Fibroblast of lung (primary cell): ENCODE measurements around the gene BORA. TPM values are rescaled to one million over a fixed set of nuclear protein-coding genes. Genes with fewer than 3 reads are reported as not detected.
A peak's percentile ranks its signal among the peaks of the same experiment; 100 is the strongest.

ENCODE experiments used
- DNase-seq, 2 donors: peaks; one replicate each; pipeline versions ENCODE4 v3.0.0 to v3.0.0-alpha.2; 2010; ENCODE audit warnings: low read depth in 2 of 2
- H2AFZ ChIP-seq: 2 replicates; pipeline ENCODE4 v1.5.1; 2012; ENCODE audit warnings: low read length, control low read depth, inconsistent platforms
- H3K27ac ChIP-seq: 2 replicates; pipeline ENCODE4 v1.5.1; 2011; ENCODE audit warnings: low read length, control low read depth; ENCODE audit not compliant: insufficient read depth
- H3K27me3 ChIP-seq: 2 replicates; pipeline ENCODE4 v1.5.1; 2011; ENCODE audit warnings: mild to moderate bottlenecking, low read length; ENCODE audit not compliant: control insufficient read depth, insufficient read depth
- H3K36me3 ChIP-seq: 2 replicates; pipeline ENCODE4 v1.5.1; 2011; ENCODE audit warnings: low read length; ENCODE audit not compliant: control insufficient read depth, insufficient read depth
- H3K4me1 ChIP-seq: 2 replicates; pipeline ENCODE4 v1.5.1; 2011; ENCODE audit warnings: low read length; ENCODE audit not compliant: control insufficient read depth, insufficient read depth; ENCODE audit errors: extremely low read depth
- H3K4me2 ChIP-seq: 2 replicates; pipeline ENCODE4 v1.5.1; 2011; ENCODE audit warnings: low read length, control low read depth; ENCODE audit not compliant: insufficient read depth; ENCODE audit errors: extremely low read depth
- H3K4me3 ChIP-seq, 4 experiments: fragments of 200-600 bp in 1 of 4; sonication (generic) in 1 of 4; replicated peaks in 1 of 4; 2 replicates each; pipeline ENCODE4 v1.5.1; 2011 to 2016; ENCODE audit warnings: low read length in 4 of 4, low read depth in 3 of 4, mild to moderate bottlenecking in 3 of 4, control low read depth in 2 of 4, inconsistent platforms in 1 of 4, mixed read lengths in 1 of 4; ENCODE audit not compliant: insufficient read depth in 1 of 4; ENCODE audit errors: control extremely low read depth in 1 of 4
- H3K79me2 ChIP-seq: 2 replicates; pipeline ENCODE4 v1.5.1; 2012; ENCODE audit warnings: mild to moderate bottlenecking, low read length, inconsistent platforms; ENCODE audit not compliant: control insufficient read depth, insufficient read depth
- H3K9ac ChIP-seq: 2 replicates; pipeline ENCODE4 v1.5.1; 2011; ENCODE audit warnings: mild to moderate bottlenecking, low read length, control low read depth; ENCODE audit not compliant: insufficient read depth
- H3K9me3 ChIP-seq: 2 replicates; pipeline ENCODE4 v1.5.1; 2012; ENCODE audit warnings: low read depth, low read length; ENCODE audit not compliant: control insufficient read depth, insufficient read depth
- H4K20me1 ChIP-seq: 2 replicates; pipeline ENCODE4 v1.5.1; 2011; ENCODE audit warnings: low read length; ENCODE audit not compliant: control insufficient read depth, insufficient read depth; ENCODE audit errors: extremely low read depth
- EZH2 ChIP-seq: IDR thresholded peaks from 2 replicates; pipeline ENCODE4 v1.5.1; 2012; ENCODE audit warnings: low read length, control low read depth, mild to moderate bottlenecking; ENCODE audit errors: missing control alignments
- polyA plus RNA-seq, 2 donors: library from polyadenylated mRNA; depleted of rRNA in 1 of 2; stranded (reverse) in 1 of 2; unstranded in 1 of 2; fragments of >200 nt; gene quantifications; 2 replicates each; pipeline ENCODE4 v1.2.1, GENCODE V29; 2011 to 2012; ENCODE audit warnings: missing spikeins in 1 of 2
- total RNA-seq: library from RNA; depleted of rRNA; stranded (reverse); fragments of >200 nt; gene quantifications from 2 replicates; pipeline ENCODE4 v1.2.1, GENCODE V29; 2014
- TF ChIP-seq, protein P1 (sequence below), 2 donors: IDR thresholded peaks in 1 of 2; conservative IDR thresholded peaks in 1 of 2; 1 replicate in 1 of 2; 2 replicates in 1 of 2; pipeline ENCODE4 v1.5.1; 2011 to 2012; ENCODE audit warnings: low read length in 2 of 2, control low read depth in 1 of 2, inconsistent platforms in 1 of 2, low read depth in 1 of 2, mild to moderate bottlenecking in 1 of 2

Gene BORA
- total and polyA plus RNA-seq, 2 donors (not counting 1 experiment from before 2014, with no cell fraction given): 2.0 to 4.8 TPM

GRCh38 chr13:72763411-72763810 is 35.7 kb downstream of the BORA start:
- H2AFZ ChIP-seq: no peak overlapping the region
- H3K4me2 ChIP-seq: no peak overlapping the region
- H3K4me1 ChIP-seq: no peaks in the 10 kb centered on the region
- DNase-seq: peak in 1 of 2 donors; percentile 1
- H3K27ac ChIP-seq: no peak overlapping the region
- H3K27me3 ChIP-seq: no peaks in the 10 kb centered on the region
- no peak overlapping the region for H3K4me3 ChIP-seq
- H3K79me2 ChIP-seq: no peaks in the 10 kb centered on the region
- no peaks in the 10 kb centered on the region for H3K9me3 ChIP-seq
- TF ChIP-seq EZH2: no peak
- TF ChIP-seq, protein P1, sequence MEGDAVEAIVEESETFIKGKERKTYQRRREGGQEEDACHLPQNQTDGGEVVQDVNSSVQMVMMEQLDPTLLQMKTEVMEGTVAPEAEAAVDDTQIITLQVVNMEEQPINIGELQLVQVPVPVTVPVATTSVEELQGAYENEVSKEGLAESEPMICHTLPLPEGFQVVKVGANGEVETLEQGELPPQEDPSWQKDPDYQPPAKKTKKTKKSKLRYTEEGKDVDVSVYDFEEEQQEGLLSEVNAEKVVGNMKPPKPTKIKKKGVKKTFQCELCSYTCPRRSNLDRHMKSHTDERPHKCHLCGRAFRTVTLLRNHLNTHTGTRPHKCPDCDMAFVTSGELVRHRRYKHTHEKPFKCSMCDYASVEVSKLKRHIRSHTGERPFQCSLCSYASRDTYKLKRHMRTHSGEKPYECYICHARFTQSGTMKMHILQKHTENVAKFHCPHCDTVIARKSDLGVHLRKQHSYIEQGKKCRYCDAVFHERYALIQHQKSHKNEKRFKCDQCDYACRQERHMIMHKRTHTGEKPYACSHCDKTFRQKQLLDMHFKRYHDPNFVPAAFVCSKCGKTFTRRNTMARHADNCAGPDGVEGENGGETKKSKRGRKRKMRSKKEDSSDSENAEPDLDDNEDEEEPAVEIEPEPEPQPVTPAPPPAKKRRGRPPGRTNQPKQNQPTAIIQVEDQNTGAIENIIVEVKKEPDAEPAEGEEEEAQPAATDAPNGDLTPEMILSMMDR (conservative IDR thresholded peaks at IDR 0.05 in 1 of 2, IDR thresholded peaks at IDR 0.05 in 1 of 2; ENCODE audit: low read depth in 1 of 2, low read length in 2 of 2): no peak
- peaks cover 15% of the 10 kb centered on the region for H3K36me3 ChIP-seq
- H3K9ac ChIP-seq: no peak overlapping the region
- H4K20me1 ChIP-seq: no peaks in the 10 kb centered on the region

DNA sequence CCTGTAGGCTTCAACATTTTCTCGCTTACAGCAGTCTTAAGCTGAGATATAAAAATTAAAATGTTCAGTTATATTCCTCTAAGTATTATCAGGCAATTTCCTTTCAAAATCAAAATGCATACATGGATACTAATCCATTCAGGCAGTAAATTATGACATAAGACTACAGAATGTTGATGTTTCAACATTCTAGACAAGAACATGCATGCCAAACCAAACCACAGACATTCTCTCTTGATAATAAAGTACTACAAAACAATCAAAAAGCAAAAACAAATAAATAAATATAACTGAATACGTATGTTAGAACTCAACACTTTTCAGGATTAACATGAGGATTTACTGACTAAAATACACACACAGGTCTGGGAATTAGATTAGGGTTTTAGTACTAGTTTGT is 46.3 kb downstream of the BORA start:
- no peak overlapping the region for H3K4me3 ChIP-seq
- no peak overlapping the region for H3K27ac ChIP-seq
- H3K36me3 ChIP-seq: peaks cover 15% of the 10 kb centered on the region
- H2AFZ ChIP-seq: no peak overlapping the region
- no peak overlapping the region for H3K9ac ChIP-seq
- TF ChIP-seq, protein P1 (conservative IDR thresholded peaks at IDR 0.05 in 1 of 2, IDR thresholded peaks at IDR 0.05 in 1 of 2; ENCODE audit: low read depth in 1 of 2, low read length in 2 of 2): no peak
- no peak for TF ChIP-seq EZH2
- H3K9me3 ChIP-seq: no peaks in the 10 kb centered on the region
- H3K79me2 ChIP-seq: peaks cover 15% of the 10 kb centered on the region
- no peaks in the 10 kb centered on the region for H3K4me1 ChIP-seq
- H3K27me3 ChIP-seq: no peaks in the 10 kb centered on the region
- no peaks in the 10 kb centered on the region for H4K20me1 ChIP-seq
- no peak overlapping the region for H3K4me2 ChIP-seq
- peak; percentile 8 for DNase-seq

- H3K4me2 ChIP-seq: peak within 1 kb of the TSS; percentile 97
- H3K27me3 ChIP-seq: no peaks in the 10 kb centered on the region
- peak within 1 kb of the TSS; percentile 82 for H3K9ac ChIP-seq
- peaks cover 73% of the 10 kb centered on the region for H3K79me2 ChIP-seq
- H3K4me3 ChIP-seq: peak within 1 kb of the TSS; percentile 81 to 98 (median 88)
- H3K9me3 ChIP-seq: no peaks in the 10 kb centered on the region
- H4K20me1 ChIP-seq: no peaks in the 10 kb centered on the region
- H2AFZ ChIP-seq: peak within 1 kb of the TSS; percentile 92
- DNase-seq: peak; percentile 98
- H3K27ac ChIP-seq: peak within 1 kb of the TSS; percentile 83
- TF ChIP-seq EZH2: no peak
- TF ChIP-seq, protein P1 (conservative IDR thresholded peaks at IDR 0.05 in 1 of 2, IDR thresholded peaks at IDR 0.05 in 1 of 2; ENCODE audit: low read depth in 1 of 2, low read length in 2 of 2): no peak
- H3K4me1 ChIP-seq: peaks cover 6% of the 10 kb centered on the region
- H3K36me3 ChIP-seq: peaks cover 5% of the 10 kb centered on the region
Measured at GRCh38 chr13:72781451-72782439, 54.0 kb downstream of the BORA start, which contains the start of the genes DIS3 and PIBF1. DIS3 (minus strand) TSS chr13:72781900; CDS start chr13:72781832, 68 bp downstream. PIBF1 (plus strand) TSS chr13:72782133; CDS start chr13:72783470, 1,337 bp downstream.
